GM19468 (cell line): Measurements from ENCODE around the gene AFDN.

Source experiments
- ATAC-seq: cut with Tn5 transposase; IDR thresholded peaks from one replicate; pipeline ENCODE4 v1.9.1; 2021; ENCODE audit warnings: mild to moderate bottlenecking, moderate library complexity, moderate number of reproducible peaks; ENCODE audit not compliant: unreplicated experiment; ENCODE audit errors: extremely low read depth

The AFDN gene

GRCh38 chr6:167795321-167795811, 31.3 kb upstream of the AFDN start:
- ATAC-seq = no peak

DNA sequence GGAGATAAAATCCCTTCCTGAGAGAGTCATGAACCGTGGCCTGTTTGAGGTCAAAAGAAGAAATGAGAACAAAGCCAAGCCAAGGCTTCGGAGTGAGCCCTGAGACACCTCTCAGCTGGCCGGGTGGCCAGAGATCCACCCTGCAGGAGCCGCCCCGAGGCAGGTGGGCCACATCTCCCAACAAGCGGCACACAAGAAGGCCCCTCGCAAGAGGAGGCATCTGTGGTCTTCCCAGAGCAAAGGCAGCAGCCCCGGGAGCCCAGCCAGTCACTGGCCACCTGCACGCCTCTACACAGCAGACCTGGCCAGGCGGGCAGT, 30.9 kb upstream of the AFDN start:
- ATAC-seq = no peak

DNA sequence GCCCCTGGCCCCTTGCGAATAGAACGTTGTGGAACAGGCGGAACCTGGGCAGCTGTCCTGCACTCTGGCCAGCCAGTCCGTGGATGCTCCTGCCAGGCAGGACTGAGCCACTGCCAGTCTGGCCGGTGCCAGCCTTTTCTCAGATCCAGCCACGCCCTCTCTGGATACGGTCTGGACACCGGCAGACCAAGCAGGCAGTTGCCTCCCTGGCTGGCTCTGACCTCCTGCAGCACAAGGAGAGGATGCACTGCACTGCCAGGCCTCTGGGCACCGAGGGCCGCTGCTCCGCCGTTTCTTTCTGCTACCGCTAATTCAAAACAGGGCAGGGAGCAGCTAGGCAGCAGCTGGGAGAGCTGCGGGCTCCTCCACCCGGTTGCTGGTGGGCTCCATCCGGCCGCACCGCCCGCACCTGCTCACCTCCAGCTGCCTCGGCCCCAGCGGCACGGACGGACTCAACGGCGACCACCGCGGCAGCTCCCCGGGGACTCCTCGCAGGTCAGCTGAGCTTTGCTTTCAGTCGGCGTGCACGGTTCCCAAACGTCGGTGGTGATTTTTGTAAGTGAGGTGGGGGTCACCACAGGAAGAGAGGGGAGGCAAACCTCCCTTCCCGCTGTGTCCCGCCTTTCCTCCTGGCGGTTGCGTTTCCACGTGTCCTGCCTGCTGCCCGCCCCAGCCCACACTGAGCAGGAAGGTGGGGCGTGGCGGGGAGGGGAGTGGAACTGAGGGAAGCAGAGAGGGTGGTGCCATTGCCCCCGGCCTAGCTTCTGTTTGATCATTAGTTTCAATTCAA, 30.3 kb upstream of the AFDN start:
- ATAC-seq = no peak

- no peak for ATAC-seq
Measured at GRCh38 chr6:167797011-167797471, 29.7 kb upstream of the AFDN start.

DNA sequence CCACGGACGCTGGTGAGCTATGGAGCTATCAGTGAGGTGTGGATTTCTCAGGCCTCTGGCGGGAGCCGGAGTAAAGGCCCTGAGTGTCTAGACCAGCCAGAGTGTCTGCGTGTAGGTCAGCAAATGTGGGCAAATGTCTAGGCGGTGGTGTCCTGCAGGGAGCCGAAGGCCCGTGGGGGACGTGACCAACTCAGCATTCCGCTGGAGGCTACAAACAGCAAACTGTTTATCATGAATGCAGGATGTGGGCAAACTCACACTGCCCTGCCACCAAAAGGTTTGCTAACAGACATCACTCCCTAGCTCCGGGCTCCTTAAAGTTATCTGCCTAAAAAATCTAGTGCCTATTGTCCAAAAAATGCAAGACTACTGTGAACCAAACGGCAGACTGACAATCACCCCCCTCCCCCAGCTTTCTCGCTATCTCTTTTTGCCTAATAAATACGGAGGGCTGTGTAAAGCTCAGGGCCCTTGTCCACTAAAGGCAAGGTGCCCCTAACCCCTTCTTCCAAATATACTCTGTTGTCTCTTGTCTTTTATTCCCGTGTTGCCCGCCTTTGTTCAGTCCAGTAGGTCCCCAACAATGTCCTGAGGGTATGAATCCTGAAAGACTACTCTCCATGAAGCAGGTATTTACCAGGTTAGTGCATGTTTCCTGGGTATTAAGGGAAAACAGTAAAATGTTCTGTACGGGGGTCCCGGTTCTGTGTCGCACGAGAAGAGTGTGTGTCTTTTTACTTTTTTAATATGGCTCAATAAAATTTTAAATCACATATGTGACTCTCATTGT, 29.0 kb upstream of the AFDN start:
- ATAC-seq = no peak

- no peak for ATAC-seq
Measured at GRCh38 chr6:167798453-167798852, 28.3 kb upstream of the AFDN start.

- no peak for ATAC-seq
Measured at GRCh38 chr6:167799033-167799821, 27.5 kb upstream of the AFDN start.

DNA sequence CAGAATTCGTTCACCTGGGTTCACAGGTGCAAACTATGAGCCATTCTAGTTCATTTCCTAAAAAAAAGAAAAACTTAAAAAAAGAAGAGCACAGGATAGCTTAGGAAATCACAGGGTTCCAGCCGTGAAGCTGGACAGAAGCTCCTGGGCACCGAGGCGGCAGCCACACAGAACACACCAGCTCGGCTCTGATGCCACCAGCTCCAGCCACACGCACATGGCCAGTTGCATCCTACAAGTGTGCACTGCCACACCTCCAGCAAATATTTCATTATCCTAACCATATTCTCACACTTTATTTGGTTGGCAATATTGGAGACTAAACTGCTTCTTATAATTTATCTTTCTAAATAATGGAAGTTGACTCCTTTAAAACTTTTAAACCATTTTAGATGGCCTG, 26.2 kb upstream of the AFDN start:
- ATAC-seq = no peak

DNA sequence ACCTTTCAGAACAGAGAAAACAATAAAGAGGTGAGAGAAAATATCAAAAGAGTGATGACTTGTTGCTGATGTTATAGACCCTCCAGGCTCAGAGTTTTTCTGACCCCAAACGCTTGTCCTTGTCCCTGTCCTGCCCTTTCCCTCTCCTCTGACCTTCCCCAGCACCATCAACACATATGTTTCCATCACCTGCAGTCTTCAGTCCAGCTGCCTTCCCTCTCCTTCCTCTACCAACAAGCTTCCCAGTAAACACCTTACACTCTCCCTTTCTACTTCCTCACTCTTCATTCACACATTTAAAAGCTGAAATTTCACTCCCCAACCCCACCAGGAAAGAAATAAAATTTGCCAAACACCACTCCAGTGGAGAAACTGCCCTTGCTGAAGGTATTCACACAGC, 25.4 kb upstream of the AFDN start:
- ATAC-seq = no peak

- no peak for ATAC-seq
Measured at GRCh38 chr6:167802339-167802738, 24.4 kb upstream of the AFDN start.

DNA sequence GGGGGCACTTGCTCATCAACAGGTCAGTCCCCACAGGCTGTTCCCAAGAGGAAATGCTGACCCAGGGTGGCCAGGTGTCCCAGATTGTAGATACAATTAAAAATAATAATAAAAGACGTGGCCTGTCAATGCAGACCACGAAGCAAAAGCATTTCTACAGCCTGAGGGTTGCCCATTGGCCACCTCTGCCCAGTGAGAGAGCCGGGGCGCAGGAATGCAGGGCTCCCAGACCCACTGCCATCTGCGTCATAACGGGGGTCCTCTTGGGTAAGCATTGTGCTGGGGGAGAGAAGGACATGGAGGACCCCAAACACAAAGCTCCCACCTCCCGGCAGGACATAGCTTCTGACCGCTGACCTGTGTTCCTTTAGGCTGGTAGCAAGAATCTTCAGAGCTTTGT, 22.9 kb upstream of the AFDN start:
- no peak for ATAC-seq

DNA sequence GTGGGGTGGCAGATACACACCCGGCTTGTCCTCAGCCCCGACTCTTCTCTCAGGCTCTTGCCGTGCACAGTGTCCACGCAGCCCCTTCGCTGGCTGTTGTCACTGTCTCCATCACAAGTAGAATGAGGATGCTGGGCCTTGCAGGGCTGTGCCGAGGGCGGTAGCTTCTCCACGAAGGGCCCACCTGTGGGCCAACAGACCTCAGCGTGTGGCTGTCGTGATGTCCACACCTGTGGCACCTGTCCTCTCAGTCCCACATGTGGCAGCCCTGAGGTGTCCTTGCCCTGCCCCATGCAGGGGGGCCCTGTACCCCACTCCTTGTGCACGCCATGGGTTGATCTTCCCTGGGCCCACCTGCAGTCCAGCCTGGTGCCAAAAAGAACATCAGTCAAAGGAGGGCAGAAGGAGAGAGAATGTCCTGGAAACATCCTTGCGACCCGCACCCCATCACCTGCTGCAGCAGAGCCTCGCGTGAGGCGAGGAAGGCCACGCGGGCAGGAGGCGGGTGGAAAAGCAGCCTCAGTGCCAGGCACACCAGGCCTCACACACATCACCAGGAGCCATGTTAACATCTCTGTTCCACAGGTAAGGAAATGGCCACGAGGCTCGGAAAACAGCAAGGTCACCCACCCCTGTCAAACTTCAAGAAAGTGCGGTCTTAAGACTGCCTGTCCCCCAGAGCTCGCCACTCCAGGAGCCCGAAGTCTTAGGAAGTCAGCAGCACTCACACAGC, 22.3 kb upstream of the AFDN start:
- ATAC-seq = no peak

- no peak for ATAC-seq
Measured at GRCh38 chr6:167805349-167806060, 21.2 kb upstream of the AFDN start.

- ATAC-seq = no peak
Measured at GRCh38 chr6:167806061-167806700, 20.5 kb upstream of the AFDN start.

- ATAC-seq = no peak
Measured at GRCh38 chr6:167807200-167807599, 19.5 kb upstream of the AFDN start.

GRCh38 chr6:167807756-167808155, 19.0 kb upstream of the AFDN start:
- no peak for ATAC-seq

DNA sequence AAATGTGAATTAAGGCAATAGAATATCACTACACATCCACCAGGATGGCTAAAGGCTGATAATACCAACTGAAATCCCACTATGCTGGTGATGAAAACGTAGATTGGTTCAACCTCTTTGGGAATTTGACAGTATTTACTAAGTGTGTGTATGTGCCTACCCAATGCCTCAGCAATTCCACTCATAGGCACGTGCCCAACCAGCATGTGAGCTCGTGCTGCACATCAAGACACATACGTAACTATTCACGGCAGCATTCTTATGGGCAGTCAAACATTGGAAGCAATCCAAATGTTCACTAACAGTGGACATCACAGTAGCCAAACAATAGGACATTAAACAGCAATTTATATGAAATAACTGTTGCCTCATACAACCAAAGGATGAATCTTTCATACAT, 15.7 kb upstream of the AFDN start:
- no peak for ATAC-seq

GRCh38 chr6:167811442-167812087, 15.1 kb upstream of the AFDN start:
- ATAC-seq = no peak

GRCh38 chr6:167812088-167812487, 14.6 kb upstream of the AFDN start:
- ATAC-seq = no peak
